Transverse colon (tissue), 4 donors: ENCODE measurements around the gene ARAP1. TPM values are rescaled to one million over a fixed set of nuclear protein-coding genes. Genes with fewer than 3 reads are reported as not detected.
A peak's percentile ranks its signal among the peaks of the same experiment; 100 is the strongest.

ENCODE experiments used
- DNase-seq: peaks from one replicate; pipeline ENCODE4 v3.0.0-alpha.2; 2019
- H3K27ac ChIP-seq, 4 donors: fragments of 200-600 bp; sonication (generic); 2 replicates each; pipeline ENCODE4 v1.5.1; 2016 to 2018; ENCODE audit warnings: inconsistent platforms in 4 of 4
- H3K27me3 ChIP-seq: fragments of 200-600 bp; sonication (generic); 2 replicates; pipeline ENCODE4 v1.5.1; 2017; ENCODE audit warnings: inconsistent platforms
- H3K36me3 ChIP-seq, 4 donors: fragments of 200-600 bp; sonication (generic); 2 replicates each; pipeline ENCODE4 v1.5.1; 2017 to 2019; ENCODE audit warnings: inconsistent platforms in 4 of 4
- H3K4me1 ChIP-seq, 4 donors: fragments of 200-600 bp; sonication (generic); 2 replicates each; pipeline ENCODE4 v1.5.1; 2017 to 2020; ENCODE audit warnings: inconsistent platforms in 4 of 4
- H3K4me3 ChIP-seq, 4 donors: fragments of 200-600 bp; sonication (generic); 1 replicate in 1 of 4; 2 replicates in 3 of 4; pipeline versions ENCODE4 v1.5.1 to v1.6.1; 2017 to 2019; ENCODE audit warnings: inconsistent platforms in 4 of 4
- H3K9me3 ChIP-seq, 2 donors: fragments of 200-600 bp; sonication (generic); 2 replicates each; pipeline ENCODE4 v1.5.1; 2017 to 2019; ENCODE audit warnings: inconsistent platforms in 2 of 2
- CTCF ChIP-seq, 5 experiments: fragments of 200-600 bp in 3 of 5; fragments of 450-650 bp in 2 of 5; sonication (generic) in 3 of 5; IDR thresholded peaks; 1 replicate in 2 of 5; 2 replicates in 3 of 5; pipeline ENCODE4 v1.5.1; 2016 to 2017; ENCODE audit warnings: antibody characterized with exemption in 5 of 5, inconsistent platforms in 3 of 5, mild to moderate bottlenecking in 2 of 5, moderate library complexity in 1 of 5
- EP300 ChIP-seq: sonication (generic); formaldehyde crosslinking; IDR thresholded peaks from one replicate; pipeline ENCODE4 v1.6.1; 2017; ENCODE audit warnings: antibody characterized with exemption, low read depth
- POLR2A ChIP-seq: fragments of 450-650 bp; IDR thresholded peaks from one replicate; pipeline ENCODE4 v1.6.1; 2016; ENCODE audit warnings: antibody characterized with exemption, mild to moderate bottlenecking, moderate library complexity
- POLR2AphosphoS5 ChIP-seq, 3 donors: sonication (generic); formaldehyde crosslinking; IDR thresholded peaks; one replicate each; pipeline ENCODE4 v1.6.1; 2016; ENCODE audit warnings: antibody characterized with exemption in 3 of 3
- WGBS, 2 donors: methylation state at CpG; one replicate each; pipeline ENCODE4 v1.1.5; 2018; ENCODE audit warnings: low coverage in 1 of 2; 5-methylcytosine and 5-hydroxymethylcytosine counted together
- in situ Hi-C, 4 donors: fragments of 200-750 bp; cut with MboI; loops; one replicate each; pipeline versions ENCODE4 v1.15.0 to v1.15.1; 2017; ENCODE audit warnings: low sequenced_read_pairs in 3 of 4, low pct_ligation_motif_present in 1 of 4, low pct_unique_long_range_greater_than_20kb in 1 of 4
- intact Hi-C: fragments of 100-400 bp; cut with DNase I; formaldehyde crosslinking; loops from one replicate; pipeline ENCODE4 v1.15.1; 2023; ENCODE audit warnings: low total_unique reads
- total RNA-seq, 4 donors: library from RNA; depleted of rRNA; stranded (reverse); fragments of >200 nt; gene quantifications; one replicate each; pipeline ENCODE4 v1.1.0, GENCODE V29; 2016

ARAP1 gene
- total RNA-seq, 4 donors from 2014 or later = 99.4 to 233 (median 108) TPM

DNA sequence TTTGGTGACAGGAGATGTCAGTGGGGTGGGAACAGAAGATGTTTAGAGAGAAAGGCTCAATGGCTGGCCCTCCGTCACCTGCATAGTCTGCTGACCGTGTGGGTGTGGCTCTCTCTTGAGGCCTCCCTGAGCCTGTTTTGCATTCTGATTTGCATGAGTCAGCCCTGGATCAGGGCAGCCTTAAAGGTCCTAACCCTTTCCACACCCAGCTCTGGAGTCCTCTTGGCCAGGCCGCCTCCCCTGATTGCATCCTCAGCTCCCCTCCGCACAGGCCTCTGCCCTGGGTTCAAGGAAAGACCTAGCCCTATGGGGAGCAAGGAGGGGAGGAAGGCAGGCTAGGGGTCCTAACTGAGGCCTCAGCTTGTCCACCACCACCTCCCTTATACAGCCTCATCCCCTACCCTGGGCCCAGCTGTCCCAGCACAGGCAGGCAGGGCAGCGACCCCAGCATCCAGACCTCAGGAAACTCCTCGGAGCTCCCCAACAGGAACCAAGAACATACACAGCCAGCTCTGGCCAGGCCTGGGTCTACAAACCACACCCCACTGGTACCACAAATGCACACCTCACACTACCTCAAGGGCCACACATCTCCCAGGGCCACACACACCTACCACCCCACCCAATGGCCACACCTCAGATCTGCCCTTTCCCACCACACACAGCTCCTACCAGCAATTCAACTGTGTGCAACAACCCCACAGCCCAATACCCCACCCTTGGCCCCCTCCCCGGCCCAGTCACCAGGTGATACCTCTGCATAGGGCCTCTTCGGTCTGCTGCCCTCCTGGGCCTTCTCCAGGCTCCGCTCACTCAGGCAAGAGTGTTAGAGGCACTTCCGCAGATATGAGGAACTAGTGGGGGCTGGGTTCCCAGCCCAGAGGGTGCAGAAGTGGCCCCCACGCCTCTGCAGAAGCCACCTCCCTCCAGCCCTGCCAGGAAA is 13.7 kb downstream of the ARAP1 start:
- DNase-seq = no peak
- no peaks in the 10 kb centered on the region for H3K36me3 ChIP-seq
- H3K4me1 ChIP-seq = peaks cover 14 to 60% (median 29%) of the 10 kb centered on the region in 4 donors
- in situ Hi-C loops (no loop called here), intact Hi-C loops (no loop called here)
- H3K27ac ChIP-seq = peak overlapping the region; percentile 11 to 67 (median 60)
- peak overlapping the region in 1 of 4 donors; percentile 8 for H3K4me3 ChIP-seq
- TF ChIP-seq CTCF (IDR thresholded peaks at IDR 0.05) (no peak), EP300 (no peak), POLR2A (peak; percentile 12)
- H3K9me3 ChIP-seq = no peaks in the 10 kb centered on the region
- no peaks in the 10 kb centered on the region for H3K27me3 ChIP-seq
- WGBS, 2 donors = 83% methylated on average over 10 of the region's 11 CpGs; no CpG with 5 or more reads in 1 of the 2 donors

- Histone ChIP-seq H3K27ac (peak overlapping the region; percentile 11 to 76 (median 66)), H3K4me1 (peaks cover 12 to 56% (median 22%) of the 10 kb centered on the region in 4 donors), H3K36me3 (no peaks in the 10 kb centered on the region), H3K4me3 (no peak overlapping the region), H3K9me3 (no peaks in the 10 kb centered on the region), H3K27me3 (no peaks in the 10 kb centered on the region)
- WGBS, 2 donors = 85 to 100% methylated on average over 1 of the region's 1 CpG
- intact Hi-C loops (no loop called here), in situ Hi-C loops (no loop called here)
- DNase-seq = no peak
- TF ChIP-seq CTCF (IDR thresholded peaks at IDR 0.05) (no peak), POLR2AphosphoS5 (IDR thresholded peaks at IDR 0.05) (no peak), EP300 (no peak), POLR2A (no peak)
Measured at GRCh38 chr11:72737336-72737735, 14.9 kb downstream of the ARAP1 start.

- peaks cover 4 to 48% (median 15%) of the 10 kb centered on the region in 4 donors for H3K4me1 ChIP-seq
- 60% methylated on average over 5 of the region's 5 CpGs; no CpG with 5 or more reads in 1 of the 2 donors for WGBS, 2 donors
- in situ Hi-C loops (no loop called here), intact Hi-C loops (no loop called here)
- H3K4me3 ChIP-seq = no peak overlapping the region
- TF ChIP-seq POLR2AphosphoS5 (IDR thresholded peaks at IDR 0.05) = no peak
- no peak for TF ChIP-seq POLR2A
- TF ChIP-seq CTCF (IDR thresholded peaks at IDR 0.05) = no peak
- no peak for TF ChIP-seq EP300
- no peaks in the 10 kb centered on the region for H3K27me3 ChIP-seq
- no peaks in the 10 kb centered on the region for H3K9me3 ChIP-seq
- no peaks in the 10 kb centered on the region for H3K36me3 ChIP-seq
- H3K27ac ChIP-seq = peak overlapping the region; percentile 11 to 76 (median 66)
- no peak for DNase-seq
Measured at GRCh38 chr11:72736452-72737069, 15.6 kb downstream of the ARAP1 start.

GRCh38 chr11:72735495-72736027 is 16.6 kb downstream of the ARAP1 start:
- H3K27ac ChIP-seq = peak overlapping the region; percentile 11 to 76 (median 44)
- H3K4me1 ChIP-seq = peaks cover 4 to 40% (median 11%) of the 10 kb centered on the region in 4 donors
- no peak overlapping the region for H3K4me3 ChIP-seq
- H3K36me3 ChIP-seq = no peaks in the 10 kb centered on the region
- WGBS, 2 donors = 57 to 79% methylated on average over 1 to 8 of the region's 8 CpGs
- H3K9me3 ChIP-seq = no peaks in the 10 kb centered on the region
- no peak for DNase-seq
- in situ Hi-C loops = no loop called here
- H3K27me3 ChIP-seq = no peaks in the 10 kb centered on the region
- TF ChIP-seq POLR2AphosphoS5 (IDR thresholded peaks at IDR 0.05) (peak; percentile 70 to 84 (median 73)), CTCF (IDR thresholded peaks at IDR 0.05) (no peak)
- intact Hi-C loops = no loop called here
